ENCODE data around the gene CAMTA1. TPM values are rescaled to one million over a fixed set of nuclear protein-coding genes. Genes with fewer than 3 reads are reported as not detected.

The CAMTA1 gene
- total RNA-seq, 1 experiment from 2014 or later: 82.2 TPM

DNA sequence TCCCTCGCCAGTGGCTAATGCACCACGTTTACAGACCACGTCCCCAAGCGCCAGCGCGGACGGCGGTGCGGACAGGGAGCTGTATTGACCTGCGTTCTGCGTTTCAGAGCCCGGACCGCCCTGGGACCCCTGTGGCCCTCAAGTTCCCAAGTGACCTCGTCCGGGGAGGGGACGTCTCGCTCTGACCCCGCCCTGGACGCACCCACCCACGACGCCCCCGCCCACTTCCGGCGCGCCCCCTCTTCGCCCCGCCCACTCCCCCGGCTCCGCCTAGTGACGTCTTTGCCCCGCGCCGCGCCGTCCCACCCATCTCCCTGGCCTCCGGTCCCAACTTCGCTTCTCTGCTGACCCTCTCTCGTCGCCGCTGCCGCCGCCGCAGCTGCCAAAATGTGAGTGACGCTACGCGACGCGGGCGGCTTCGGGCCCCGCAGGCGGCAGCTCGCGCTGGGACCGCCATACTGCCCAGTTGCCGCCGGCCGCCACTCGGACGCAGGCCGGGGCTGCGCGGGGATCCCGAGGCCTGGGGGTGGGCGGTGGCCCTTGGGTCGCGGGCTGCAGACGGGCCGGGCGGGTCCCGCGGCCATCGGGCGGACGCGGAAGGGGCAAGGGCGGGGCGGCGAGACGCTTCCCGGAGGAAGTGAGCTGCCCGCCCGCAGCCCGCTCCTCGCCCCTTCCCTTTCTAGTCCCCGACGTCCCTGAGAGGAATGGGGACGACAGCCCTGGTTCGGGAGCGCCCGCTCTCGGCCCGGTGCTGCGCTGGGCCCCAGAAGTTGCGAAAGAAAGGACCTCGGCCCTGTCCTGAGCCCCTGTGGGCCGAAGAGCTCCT is 986.0 kb downstream of the CAMTA1 start, which contains the start of gene VAMP3:
VAMP3 (plus strand) TSS at position 300 of the 826 bp plus-strand sequence; CDS start at position 388, 88 bp downstream.
- peak within 1 kb of the TSS; percentile 84 for H3K27ac ChIP-seq (ENCODE audit: low read length)
- peak; percentile 97 for ATAC-seq
- intact Hi-C loops (cut with micrococcal nuclease; ENCODE audit: unreplicated experiment): no loop called here
- ChIA-PET CTCF (no interaction called here), POLR2A (no interaction called here)
- peaks cover 14% of the 10 kb centered on the region; the same call in 1 of the 2 replicates for H3K4me1 ChIP-seq (ENCODE audit: control insufficient read depth, insufficient read depth, low read length)
- peak; percentile 63; the same call in 1 of the 2 replicates for TF ChIP-seq SIN3A (IDR thresholded peaks at IDR 0.05; ENCODE audit: borderline replicate concordance, insufficient read depth, low read depth, low read length)
- TF ChIP-seq, protein P1, sequence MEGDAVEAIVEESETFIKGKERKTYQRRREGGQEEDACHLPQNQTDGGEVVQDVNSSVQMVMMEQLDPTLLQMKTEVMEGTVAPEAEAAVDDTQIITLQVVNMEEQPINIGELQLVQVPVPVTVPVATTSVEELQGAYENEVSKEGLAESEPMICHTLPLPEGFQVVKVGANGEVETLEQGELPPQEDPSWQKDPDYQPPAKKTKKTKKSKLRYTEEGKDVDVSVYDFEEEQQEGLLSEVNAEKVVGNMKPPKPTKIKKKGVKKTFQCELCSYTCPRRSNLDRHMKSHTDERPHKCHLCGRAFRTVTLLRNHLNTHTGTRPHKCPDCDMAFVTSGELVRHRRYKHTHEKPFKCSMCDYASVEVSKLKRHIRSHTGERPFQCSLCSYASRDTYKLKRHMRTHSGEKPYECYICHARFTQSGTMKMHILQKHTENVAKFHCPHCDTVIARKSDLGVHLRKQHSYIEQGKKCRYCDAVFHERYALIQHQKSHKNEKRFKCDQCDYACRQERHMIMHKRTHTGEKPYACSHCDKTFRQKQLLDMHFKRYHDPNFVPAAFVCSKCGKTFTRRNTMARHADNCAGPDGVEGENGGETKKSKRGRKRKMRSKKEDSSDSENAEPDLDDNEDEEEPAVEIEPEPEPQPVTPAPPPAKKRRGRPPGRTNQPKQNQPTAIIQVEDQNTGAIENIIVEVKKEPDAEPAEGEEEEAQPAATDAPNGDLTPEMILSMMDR (IDR thresholded peaks at IDR 0.05): no peak
- peak; percentile 37; the same call in 1 of the 2 replicates for TF ChIP-seq POLR2AphosphoS5 (IDR thresholded peaks at IDR 0.05; ENCODE audit: low read depth, low read length)
- no peak for TF ChIP-seq TCF7L2 (IDR thresholded peaks at IDR 0.05; ENCODE audit: low read depth, low read length)
- TF ChIP-seq, protein P2, sequence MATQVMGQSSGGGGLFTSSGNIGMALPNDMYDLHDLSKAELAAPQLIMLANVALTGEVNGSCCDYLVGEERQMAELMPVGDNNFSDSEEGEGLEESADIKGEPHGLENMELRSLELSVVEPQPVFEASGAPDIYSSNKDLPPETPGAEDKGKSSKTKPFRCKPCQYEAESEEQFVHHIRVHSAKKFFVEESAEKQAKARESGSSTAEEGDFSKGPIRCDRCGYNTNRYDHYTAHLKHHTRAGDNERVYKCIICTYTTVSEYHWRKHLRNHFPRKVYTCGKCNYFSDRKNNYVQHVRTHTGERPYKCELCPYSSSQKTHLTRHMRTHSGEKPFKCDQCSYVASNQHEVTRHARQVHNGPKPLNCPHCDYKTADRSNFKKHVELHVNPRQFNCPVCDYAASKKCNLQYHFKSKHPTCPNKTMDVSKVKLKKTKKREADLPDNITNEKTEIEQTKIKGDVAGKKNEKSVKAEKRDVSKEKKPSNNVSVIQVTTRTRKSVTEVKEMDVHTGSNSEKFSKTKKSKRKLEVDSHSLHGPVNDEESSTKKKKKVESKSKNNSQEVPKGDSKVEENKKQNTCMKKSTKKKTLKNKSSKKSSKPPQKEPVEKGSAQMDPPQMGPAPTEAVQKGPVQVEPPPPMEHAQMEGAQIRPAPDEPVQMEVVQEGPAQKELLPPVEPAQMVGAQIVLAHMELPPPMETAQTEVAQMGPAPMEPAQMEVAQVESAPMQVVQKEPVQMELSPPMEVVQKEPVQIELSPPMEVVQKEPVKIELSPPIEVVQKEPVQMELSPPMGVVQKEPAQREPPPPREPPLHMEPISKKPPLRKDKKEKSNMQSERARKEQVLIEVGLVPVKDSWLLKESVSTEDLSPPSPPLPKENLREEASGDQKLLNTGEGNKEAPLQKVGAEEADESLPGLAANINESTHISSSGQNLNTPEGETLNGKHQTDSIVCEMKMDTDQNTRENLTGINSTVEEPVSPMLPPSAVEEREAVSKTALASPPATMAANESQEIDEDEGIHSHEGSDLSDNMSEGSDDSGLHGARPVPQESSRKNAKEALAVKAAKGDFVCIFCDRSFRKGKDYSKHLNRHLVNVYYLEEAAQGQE (IDR thresholded peaks at IDR 0.05; ENCODE audit: insufficient read depth in 1 of 2, low read depth in 2 of 2, low read length in 1 of 2): no peak
- in situ Hi-C loops (cut with HindIII; ENCODE audit: low pct_unique_long_range_greater_than_20kb, low sequenced_read_pairs): no loop called here
- H3K4me3 ChIP-seq (ENCODE audit: low read depth in 2 of 2, low read length in 2 of 2): peak within 1 kb of the TSS; percentile 92 to 93
- DNase-seq (ENCODE audit: low read depth, low spot score): no peak
- H3K9me3 ChIP-seq (ENCODE audit: control insufficient read depth, insufficient read depth, low read depth, low read length): no peaks in the 10 kb centered on the region
- peaks cover 10% of the 10 kb centered on the region for H3K36me3 ChIP-seq (ENCODE audit: control insufficient read depth, insufficient read depth, low read length)
- H3K27me3 ChIP-seq (ENCODE audit: control insufficient read depth, insufficient read depth, low read length): no peaks in the 10 kb centered on the region
- no TSS peak for BruUV-seq (replicated peaks)

DNA sequence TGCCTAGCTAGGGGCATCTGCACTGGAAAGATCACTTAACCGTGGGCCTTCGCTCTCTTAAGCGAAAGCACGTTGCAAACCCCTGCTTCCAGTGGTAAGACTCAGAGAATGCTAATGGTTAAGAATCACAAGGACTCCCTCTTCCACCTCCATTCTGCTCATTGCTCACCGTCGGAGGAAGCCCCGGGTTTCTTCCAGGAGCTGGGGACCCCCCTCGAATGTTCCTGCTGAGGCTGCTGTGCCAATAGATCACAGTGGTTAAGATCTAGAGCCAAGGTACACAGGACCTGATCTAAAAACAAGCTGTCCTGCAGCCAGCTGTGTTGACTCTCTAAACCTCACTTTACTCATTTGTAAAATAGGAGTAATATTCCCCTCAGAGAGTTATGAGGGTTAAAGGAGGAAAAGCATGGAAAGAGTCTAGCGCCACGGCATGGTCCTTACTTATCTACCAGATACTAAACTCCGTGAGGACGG is 986.6 kb downstream of the CAMTA1 start:
- in situ Hi-C loops (cut with HindIII; ENCODE audit: low pct_unique_long_range_greater_than_20kb, low sequenced_read_pairs): no loop called here
- no peak for DNase-seq (ENCODE audit: low read depth, low spot score)
- CTCF ChIA-PET: no interaction called here

More for the DNA sequence above, 986.6 kb downstream of the CAMTA1 start:
- POLR2A ChIA-PET: no interaction called here
- no TSS peak for BruUV-seq (replicated peaks)
- peaks cover 8% of the 10 kb centered on the region; the same call in 1 of the 2 replicates for H3K4me1 ChIP-seq (ENCODE audit: control insufficient read depth, insufficient read depth, low read length)
- no peaks in the 10 kb centered on the region for H3K27me3 ChIP-seq (ENCODE audit: control insufficient read depth, insufficient read depth, low read length)
- peak overlapping the region; percentile 65 for H3K27ac ChIP-seq (ENCODE audit: low read length)
- no peaks in the 10 kb centered on the region for H3K9me3 ChIP-seq (ENCODE audit: control insufficient read depth, insufficient read depth, low read depth, low read length)
- no peak; the same call in 1 of the 2 replicates for ATAC-seq
- H3K4me3 ChIP-seq (ENCODE audit: low read depth in 2 of 2, low read length in 2 of 2): peak overlapping the region; percentile 92 to 93
- TF ChIP-seq, protein P2 (IDR thresholded peaks at IDR 0.05; ENCODE audit: insufficient read depth in 1 of 2, low read depth in 2 of 2, low read length in 1 of 2): no peak
- TF ChIP-seq, protein P1 (IDR thresholded peaks at IDR 0.05): no peak
- no peak for TF ChIP-seq TCF7L2 (IDR thresholded peaks at IDR 0.05; ENCODE audit: low read depth, low read length)
- TF ChIP-seq SIN3A (IDR thresholded peaks at IDR 0.05; ENCODE audit: borderline replicate concordance, insufficient read depth, low read depth, low read length): no peak
- H3K36me3 ChIP-seq (ENCODE audit: control insufficient read depth, insufficient read depth, low read length): peaks cover 10% of the 10 kb centered on the region
- intact Hi-C loops (cut with micrococcal nuclease; ENCODE audit: unreplicated experiment): no loop called here
